Islet precursor cell (in vitro differentiated cells): Measurements from ENCODE around the gene NHERF2.

ENCODE experiments used
- DNase-seq: peaks from one replicate; pipeline ENCODE4 v3.0.0-alpha.2; 2018

The NHERF2 gene

GRCh38 chr16:2063861-2064260, 37.2 kb downstream of the NHERF2 start:
- no peak for DNase-seq

GRCh38 chr16:2064368-2064945, 37.8 kb downstream of the NHERF2 start:
- DNase-seq = no peak

GRCh38 chr16:2066139-2066538, 39.4 kb downstream of the NHERF2 start:
- DNase-seq = no peak

- no peak for DNase-seq
Observed at GRCh38 chr16:2070576-2071453, 44.1 kb downstream of the NHERF2 start.

GRCh38 chr16:2071454-2072202, 44.9 kb downstream of the NHERF2 start:
- DNase-seq = no peak

- DNase-seq = no peak
Observed at GRCh38 chr16:2072926-2073325, 46.2 kb downstream of the NHERF2 start.

- DNase-seq = no peak
Observed at GRCh38 chr16:2074071-2074470, 47.4 kb downstream of the NHERF2 start.

GRCh38 chr16:2075631-2076030, 48.9 kb downstream of the NHERF2 start:
- DNase-seq = no peak

GRCh38 chr16:2076072-2076865, 49.6 kb downstream of the NHERF2 start:
- DNase-seq = no peak

GRCh38 chr16:2077016-2077415, 50.3 kb downstream of the NHERF2 start:
- no peak for DNase-seq

GRCh38 chr16:2077696-2078095, 51.0 kb downstream of the NHERF2 start:
- no peak for DNase-seq

GRCh38 chr16:2078096-2078495, 51.4 kb downstream of the NHERF2 start:
- no peak for DNase-seq

- no peak for DNase-seq
Observed at GRCh38 chr16:2078691-2079090, 52.0 kb downstream of the NHERF2 start.

- DNase-seq = no peak
Observed at GRCh38 chr16:2079311-2079800, 52.7 kb downstream of the NHERF2 start.

- no peak for DNase-seq
Observed at GRCh38 chr16:2079991-2080390, 53.3 kb downstream of the NHERF2 start.

- no peak for DNase-seq
Observed at GRCh38 chr16:2081201-2082084, 54.7 kb downstream of the NHERF2 start.

GRCh38 chr16:2082171-2082982, 55.7 kb downstream of the NHERF2 start:
- DNase-seq = no peak

GRCh38 chr16:2082983-2083364, 56.3 kb downstream of the NHERF2 start:
- no peak for DNase-seq

- DNase-seq = no peak
Observed at GRCh38 chr16:2083409-2083808, 56.7 kb downstream of the NHERF2 start.

GRCh38 chr16:2083876-2084780, 57.4 kb downstream of the NHERF2 start:
- DNase-seq = no peak
